ENCODE data around the gene CDHR2.

The CDHR2 gene

DNA sequence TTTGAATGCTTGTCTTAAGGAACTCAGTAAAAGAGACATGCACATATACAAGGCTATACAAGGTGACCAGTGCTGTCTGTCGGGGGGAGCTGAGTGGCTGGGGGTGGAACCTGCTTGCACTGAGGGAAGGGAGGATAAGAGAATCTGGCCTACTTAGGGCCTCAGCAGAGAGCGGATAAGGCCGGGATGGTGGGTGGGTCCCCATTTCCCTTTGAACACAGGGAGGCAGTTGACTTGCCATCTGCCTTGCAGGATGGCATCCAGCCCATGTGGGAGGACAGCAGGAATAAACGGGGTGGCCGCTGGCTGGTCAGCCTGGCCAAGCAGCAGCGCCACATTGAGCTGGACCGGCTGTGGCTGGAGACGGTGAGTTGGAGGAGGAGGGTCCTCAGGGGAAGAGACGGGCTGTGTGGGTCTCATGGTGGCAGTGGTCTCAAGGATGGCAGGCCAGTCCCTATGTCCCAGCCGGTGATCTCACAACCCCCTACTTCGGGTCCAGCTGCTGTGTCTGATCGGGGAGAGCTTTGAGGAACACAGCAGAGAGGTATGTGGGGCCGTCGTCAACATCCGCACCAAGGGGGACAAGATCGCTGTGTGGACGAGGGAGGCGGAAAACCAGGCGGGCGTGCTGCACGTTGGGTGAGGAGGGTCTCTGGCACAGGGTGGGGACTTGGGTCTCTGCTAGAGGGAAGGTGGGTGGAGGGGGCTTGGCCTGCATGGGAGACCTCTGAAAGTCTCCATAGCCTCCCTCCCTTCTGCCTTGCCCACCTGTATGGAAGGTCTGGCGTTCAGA, 95.9 kb downstream of the CDHR2 start:
- DNase-seq, result no peak

Measured in NCI-H2081 (cell line).